Smooth muscle cell (in vitro differentiated cells): ENCODE measurements around the gene FAM135A. TPM values are rescaled to one million over a fixed set of nuclear protein-coding genes. Genes with fewer than 3 reads are reported as not detected.

Experiments
- DNase-seq: peaks from one replicate; lab custom pipeline; 2025; ENCODE audit not compliant: unreplicated experiment; lab: John Stamatoyannopoulos, UW
- H2AFZ ChIP-seq: fragments of 200-600 bp; sonication (generic); 2 replicates; pipeline ENCODE4 v1.6.0; 2016; ENCODE audit warnings: antibody characterized with exemption, low read depth, mild to moderate bottlenecking
- H3F3A ChIP-seq: fragments of 200-600 bp; sonication (generic); 2 replicates; pipeline ENCODE4 v1.6.0; 2017; ENCODE audit warnings: antibody characterized with exemption, low read depth
- H3K27ac ChIP-seq: fragments of 200-600 bp; sonication (generic); 2 replicates; pipeline ENCODE4 v1.5.1; 2016; ENCODE audit warnings: low read depth, mild to moderate bottlenecking
- H3K27me3 ChIP-seq: fragments of 200-600 bp; sonication (generic); 2 replicates; pipeline ENCODE4 v1.6.1; 2016; ENCODE audit warnings: low read depth, mild to moderate bottlenecking
- H3K36me3 ChIP-seq: fragments of 200-600 bp; sonication (generic); 2 replicates; pipeline ENCODE4 v1.5.1; 2016; ENCODE audit warnings: low read depth
- H3K4me1 ChIP-seq: fragments of 200-600 bp; sonication (generic); 2 replicates; pipeline ENCODE4 v1.5.1; 2016; ENCODE audit warnings: low read depth
- H3K4me2 ChIP-seq: fragments of 200-600 bp; sonication (generic); 2 replicates; pipeline ENCODE4 v1.6.0; 2016; ENCODE audit warnings: mild to moderate bottlenecking
- H3K4me3 ChIP-seq: fragments of 200-600 bp; sonication (generic); 2 replicates; pipeline ENCODE4 v1.5.1; 2016; ENCODE audit warnings: mild to moderate bottlenecking
- H3K79me2 ChIP-seq: fragments of 200-600 bp; sonication (generic); 2 replicates; pipeline ENCODE4 v1.6.0; 2016; ENCODE audit warnings: low read depth, mild to moderate bottlenecking
- H3K9ac ChIP-seq: fragments of 200-600 bp; sonication (generic); 2 replicates; pipeline ENCODE4 v1.6.0; 2016; ENCODE audit warnings: low read depth
- H3K9me3 ChIP-seq: fragments of 200-600 bp; sonication (generic); replicated peaks from 2 replicates; pipeline ENCODE4 v1.5.1; 2016; ENCODE audit warnings: low read depth
- H4K20me1 ChIP-seq: fragments of 200-600 bp; sonication (generic); 2 replicates; pipeline ENCODE4 v1.6.0; 2016; ENCODE audit warnings: low read depth
- CTCF ChIP-seq: fragments of 200-600 bp; sonication (generic); IDR thresholded peaks from 2 replicates; pipeline ENCODE4 v1.5.1; 2017; ENCODE audit warnings: borderline replicate concordance, mild to moderate bottlenecking, antibody characterized with exemption; ENCODE audit not compliant: insufficient read depth, poor library complexity, severe bottlenecking
- WGBS: methylation state at CpG from one replicate; pipeline ENCODE4 v1.1.7; 2016; ENCODE audit warnings: low lambda C conversion rate; 5-methylcytosine and 5-hydroxymethylcytosine counted together
- polyA plus RNA-seq: library from polyadenylated mRNA; unstranded; fragments of >200 nt; fragmentation: Nextera tagmentation; extraction: Ambion mirVana; gene quantifications from 2 replicates; pipeline ENCODE4 v1.2.1, GENCODE V29; 2016
- total RNA-seq: library from RNA; depleted of rRNA; stranded (reverse); fragments of >200 nt; gene quantifications from 2 replicates; pipeline ENCODE4 v1.2.3, GENCODE V29; 2014

Gene FAM135A
- total and polyA plus RNA-seq, 2 experiments from 2014 or later: 8.9 to 32.3 TPM

GRCh38 chr6:70575899-70576495 is 162.7 kb downstream of the FAM135A start:
- Histone ChIP-seq H2AFZ (no peak overlapping the region), H3K9ac (no peak overlapping the region), H3F3A (no peaks in the 10 kb centered on the region), H3K36me3 (peaks cover 7% of the 10 kb centered on the region), H4K20me1 (no peaks in the 10 kb centered on the region), H3K79me2 (no peaks in the 10 kb centered on the region), H3K9me3 (no peaks in the 10 kb centered on the region), H3K27ac (no peak overlapping the region), H3K27me3 (no peaks in the 10 kb centered on the region), H3K4me2 (no peak overlapping the region), H3K4me1 (no peaks in the 10 kb centered on the region), H3K4me3 (no peak overlapping the region)
- DNase-seq: no peak
- 80% methylated on average over 7 of the region's 7 CpGs for WGBS
- TF ChIP-seq CTCF: no peak

- Histone ChIP-seq H2AFZ (no peak overlapping the region), H3K27ac (no peak overlapping the region), H3K9ac (no peak overlapping the region), H3K27me3 (no peaks in the 10 kb centered on the region), H4K20me1 (no peaks in the 10 kb centered on the region), H3K9me3 (no peaks in the 10 kb centered on the region), H3K79me2 (no peaks in the 10 kb centered on the region), H3K4me3 (no peak overlapping the region), H3K4me1 (no peaks in the 10 kb centered on the region), H3K36me3 (no peaks in the 10 kb centered on the region), H3K4me2 (no peak overlapping the region), H3F3A (no peaks in the 10 kb centered on the region)
- 100% methylated on average over 1 of the region's 1 CpG for WGBS
- TF ChIP-seq CTCF: no peak
- DNase-seq: no peak
These were observed 172.8 kb downstream of the FAM135A start for GRCh38 chr6:70586114-70586513.

- TF ChIP-seq CTCF: no peak
- Histone ChIP-seq H3K4me1 (no peaks in the 10 kb centered on the region), H3K4me2 (no peak overlapping the region), H4K20me1 (no peaks in the 10 kb centered on the region), H2AFZ (no peak overlapping the region), H3K27me3 (no peaks in the 10 kb centered on the region), H3K27ac (no peak overlapping the region), H3K9ac (no peak overlapping the region), H3K9me3 (no peaks in the 10 kb centered on the region), H3K36me3 (no peaks in the 10 kb centered on the region), H3F3A (no peaks in the 10 kb centered on the region), H3K79me2 (no peaks in the 10 kb centered on the region), H3K4me3 (no peak overlapping the region)
- DNase-seq: no peak
These were observed 177.1 kb downstream of the FAM135A start for GRCh38 chr6:70590400-70590799.

- no peak overlapping the region for H3K27ac ChIP-seq
- WGBS: 95% methylated on average over 5 of the region's 5 CpGs
These were observed 179.2 kb downstream of the FAM135A start for GRCh38 chr6:70592391-70593117.

More at GRCh38 chr6:70592391-70593117, 179.2 kb downstream of the FAM135A start:
- Histone ChIP-seq H3K36me3 (no peaks in the 10 kb centered on the region), H3K27me3 (no peaks in the 10 kb centered on the region), H3F3A (no peaks in the 10 kb centered on the region), H3K4me1 (no peaks in the 10 kb centered on the region), H3K9ac (no peak overlapping the region), H3K9me3 (no peaks in the 10 kb centered on the region), H4K20me1 (no peaks in the 10 kb centered on the region), H2AFZ (no peak overlapping the region), H3K79me2 (no peaks in the 10 kb centered on the region), H3K4me3 (no peak overlapping the region), H3K4me2 (no peak overlapping the region)
- DNase-seq: no peak
- TF ChIP-seq CTCF: no peak
